Measurements from ENCODE around the gene DYSF. TPM values are rescaled to one million over a fixed set of nuclear protein-coding genes. Genes with fewer than 3 reads are reported as not detected.

The DYSF gene
- total RNA-seq, 1 experiment from 2014 or later = 2.2 TPM

DNA sequence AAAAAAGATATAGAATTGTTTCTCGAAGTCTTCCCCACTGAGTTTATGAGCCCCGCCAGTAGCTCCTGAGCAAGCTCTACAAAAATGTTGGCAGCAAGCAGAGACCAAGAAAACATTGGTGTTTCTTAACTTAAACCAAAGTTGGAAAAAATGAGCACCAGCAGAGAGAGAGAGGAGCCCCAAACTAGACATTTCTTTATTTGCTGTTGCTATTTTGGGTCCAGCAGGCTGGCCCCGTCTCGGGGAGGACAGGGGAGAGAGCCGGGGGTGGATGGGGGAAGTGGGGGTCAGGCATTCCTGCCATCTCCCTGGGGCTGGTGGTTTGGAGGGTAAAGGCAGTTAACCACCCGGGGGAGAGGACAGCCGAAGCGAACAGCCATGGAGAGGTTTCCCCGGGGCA is 113.0 kb downstream of the DYSF start:
- H3K9me3 Mint-ChIP-seq (ENCODE audit: unreplicated experiment) = no peaks in the 10 kb centered on the region
- H3K4me3 Mint-ChIP-seq (ENCODE audit: unreplicated experiment) = no peak overlapping the region
- BruUV-seq (replicated peaks) = no TSS peak
- ChIA-PET CTCF (interaction anchor here (0.6 kb wide), 1 partner anchor 119 kb away, joined by 10 read pairs; no protein-coding TSS in a partner anchor), POLR2A (interaction anchor here (0.6 kb wide), 1 partner anchor 13 kb away, joined by 4 read pairs; no protein-coding TSS in a partner anchor)
- no peak overlapping the region for H3K27ac Mint-ChIP-seq (ENCODE audit: unreplicated experiment)
- TF ChIP-seq, protein P1, sequence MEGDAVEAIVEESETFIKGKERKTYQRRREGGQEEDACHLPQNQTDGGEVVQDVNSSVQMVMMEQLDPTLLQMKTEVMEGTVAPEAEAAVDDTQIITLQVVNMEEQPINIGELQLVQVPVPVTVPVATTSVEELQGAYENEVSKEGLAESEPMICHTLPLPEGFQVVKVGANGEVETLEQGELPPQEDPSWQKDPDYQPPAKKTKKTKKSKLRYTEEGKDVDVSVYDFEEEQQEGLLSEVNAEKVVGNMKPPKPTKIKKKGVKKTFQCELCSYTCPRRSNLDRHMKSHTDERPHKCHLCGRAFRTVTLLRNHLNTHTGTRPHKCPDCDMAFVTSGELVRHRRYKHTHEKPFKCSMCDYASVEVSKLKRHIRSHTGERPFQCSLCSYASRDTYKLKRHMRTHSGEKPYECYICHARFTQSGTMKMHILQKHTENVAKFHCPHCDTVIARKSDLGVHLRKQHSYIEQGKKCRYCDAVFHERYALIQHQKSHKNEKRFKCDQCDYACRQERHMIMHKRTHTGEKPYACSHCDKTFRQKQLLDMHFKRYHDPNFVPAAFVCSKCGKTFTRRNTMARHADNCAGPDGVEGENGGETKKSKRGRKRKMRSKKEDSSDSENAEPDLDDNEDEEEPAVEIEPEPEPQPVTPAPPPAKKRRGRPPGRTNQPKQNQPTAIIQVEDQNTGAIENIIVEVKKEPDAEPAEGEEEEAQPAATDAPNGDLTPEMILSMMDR (IDR thresholded peaks at IDR 0.05; ENCODE audit: insufficient read depth in 1 of 2, low read depth in 1 of 2, low read length in 1 of 2, severe bottlenecking in 1 of 2, unreplicated experiment in 1 of 2) = no peak
- intact Hi-C loops (cut with micrococcal nuclease; ENCODE audit: unreplicated experiment) = no loop called here
- H3K36me3 ChIP-seq (ENCODE audit: control insufficient read depth, insufficient read depth, low read length) = no peaks in the 10 kb centered on the region
- DNase-seq = no peak
- no peaks in the 10 kb centered on the region for H3K4me1 ChIP-seq
- H3K27me3 Mint-ChIP-seq (ENCODE audit: insufficient read depth, unreplicated experiment) = peaks cover 4% of the 10 kb centered on the region
- H3K9me3 ChIP-seq = no peaks in the 10 kb centered on the region
- H3K4me1 Mint-ChIP-seq (ENCODE audit: low read depth, unreplicated experiment) = no peaks in the 10 kb centered on the region
- no peaks in the 10 kb centered on the region for H3K27me3 ChIP-seq (replicated peaks; ENCODE audit: control insufficient read depth, insufficient read depth, low read length)
- H3K36me3 Mint-ChIP-seq (ENCODE audit: insufficient read depth, unreplicated experiment) = no peaks in the 10 kb centered on the region
- no peak overlapping the region for H3K4me3 ChIP-seq (ENCODE audit: low read depth, low read length)

DNA sequence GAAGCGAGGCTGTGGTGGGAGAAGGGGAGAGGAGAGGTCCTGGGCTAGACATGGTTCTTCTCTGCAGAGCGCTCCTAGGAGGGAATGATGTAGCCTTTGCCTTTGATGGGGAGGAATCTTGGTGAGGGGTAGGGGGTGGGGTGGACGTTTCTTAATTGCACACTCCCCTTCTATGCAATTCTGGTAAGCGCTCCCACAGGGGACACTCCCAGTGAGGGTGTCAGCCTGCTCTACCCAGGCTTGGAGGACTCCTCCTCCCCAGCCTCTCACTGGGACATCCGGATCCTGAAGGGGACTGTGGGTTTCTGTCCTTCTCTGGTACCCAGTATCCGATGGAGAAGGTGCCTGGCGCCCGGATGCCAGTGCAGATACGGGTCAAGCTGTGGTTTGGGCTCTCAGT is 114.3 kb downstream of the DYSF start:
- no TSS peak for BruUV-seq (replicated peaks)
- H3K4me3 Mint-ChIP-seq (ENCODE audit: unreplicated experiment) = no peak overlapping the region
- H3K9me3 Mint-ChIP-seq (ENCODE audit: unreplicated experiment) = no peaks in the 10 kb centered on the region
- TF ChIP-seq, protein P1 (IDR thresholded peaks at IDR 0.05; ENCODE audit: insufficient read depth in 1 of 2, low read depth in 1 of 2, low read length in 1 of 2, severe bottlenecking in 1 of 2, unreplicated experiment in 1 of 2) = no peak
- Histone ChIP-seq H3K27me3 (replicated peaks; ENCODE audit: control insufficient read depth, insufficient read depth, low read length) (no peaks in the 10 kb centered on the region), H3K9me3 (no peaks in the 10 kb centered on the region), H3K4me1 (no peaks in the 10 kb centered on the region), H3K4me3 (ENCODE audit: low read depth, low read length) (no peak overlapping the region), H3K36me3 (ENCODE audit: control insufficient read depth, insufficient read depth, low read length) (no peaks in the 10 kb centered on the region)
- no peaks in the 10 kb centered on the region for H3K4me1 Mint-ChIP-seq (ENCODE audit: low read depth, unreplicated experiment)
- intact Hi-C loops (cut with micrococcal nuclease; ENCODE audit: unreplicated experiment) = no loop called here
- POLR2A ChIA-PET = no interaction called here
- H3K36me3 Mint-ChIP-seq (ENCODE audit: insufficient read depth, unreplicated experiment) = no peaks in the 10 kb centered on the region
- peaks cover 4% of the 10 kb centered on the region for H3K27me3 Mint-ChIP-seq (ENCODE audit: insufficient read depth, unreplicated experiment)
- no peak for DNase-seq
- H3K27ac Mint-ChIP-seq (ENCODE audit: unreplicated experiment) = no peak overlapping the region
- CTCF ChIA-PET = interaction anchor here (0.6 kb wide), 1 partner anchor 107 kb away, joined by 4 read pairs; no protein-coding TSS in a partner anchor

DNA sequence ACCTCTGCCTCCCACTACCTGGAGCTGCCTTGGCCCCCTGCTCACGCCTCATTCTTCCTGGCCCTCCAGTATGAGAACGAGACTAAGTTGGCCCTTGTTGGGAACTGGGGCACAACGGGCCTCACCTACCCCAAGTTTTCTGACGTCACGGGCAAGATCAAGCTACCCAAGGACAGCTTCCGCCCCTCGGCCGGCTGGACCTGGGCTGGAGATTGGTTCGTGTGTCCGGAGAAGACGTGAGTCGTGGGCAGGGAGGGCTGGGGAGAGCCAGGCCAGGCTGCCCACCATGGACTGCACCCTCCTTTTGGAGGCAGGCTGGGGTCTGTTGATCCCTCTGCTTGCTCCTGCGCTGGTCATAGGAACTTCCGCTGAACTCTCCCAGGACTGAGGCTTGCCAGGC is 114.7 kb downstream of the DYSF start:
- Histone ChIP-seq H3K27me3 (replicated peaks; ENCODE audit: control insufficient read depth, insufficient read depth, low read length) (no peaks in the 10 kb centered on the region), H3K4me1 (no peaks in the 10 kb centered on the region), H3K9me3 (no peaks in the 10 kb centered on the region), H3K4me3 (ENCODE audit: low read depth, low read length) (no peak overlapping the region), H3K36me3 (ENCODE audit: control insufficient read depth, insufficient read depth, low read length) (no peaks in the 10 kb centered on the region)
- Mint-ChIP-seq H3K4me1 (ENCODE audit: low read depth, unreplicated experiment) (no peaks in the 10 kb centered on the region), H3K27ac (ENCODE audit: unreplicated experiment) (no peak overlapping the region), H3K4me3 (ENCODE audit: unreplicated experiment) (no peak overlapping the region), H3K9me3 (ENCODE audit: unreplicated experiment) (no peaks in the 10 kb centered on the region), H3K27me3 (ENCODE audit: insufficient read depth, unreplicated experiment) (peaks cover 4% of the 10 kb centered on the region), H3K36me3 (ENCODE audit: insufficient read depth, unreplicated experiment) (no peaks in the 10 kb centered on the region)
- TF ChIP-seq, protein P1 (IDR thresholded peaks at IDR 0.05; ENCODE audit: insufficient read depth in 1 of 2, low read depth in 1 of 2, low read length in 1 of 2, severe bottlenecking in 1 of 2, unreplicated experiment in 1 of 2) = no peak
- POLR2A ChIA-PET = no interaction called here
- intact Hi-C loops (cut with micrococcal nuclease; ENCODE audit: unreplicated experiment) = no loop called here
- BruUV-seq (replicated peaks) = no TSS peak
- CTCF ChIA-PET = interaction anchor here (0.6 kb wide), 1 partner anchor 108 kb away, joined by 4 read pairs; no protein-coding TSS in a partner anchor
- DNase-seq = no peak

Measured in Caco-2 (cell line).